Erythroblast (primary cell): ENCODE results near the gene INSRR.

Experiments used
- GATA1 ChIP-seq: IDR thresholded peaks from 2 replicates; pipeline ENCODE4 v1.6.1; 2011; ENCODE audit warnings: low read depth, mild to moderate bottlenecking, control low read depth, low read length, moderate library complexity
- POLR2A ChIP-seq: IDR thresholded peaks from 2 replicates; pipeline ENCODE4 v1.6.1; 2011; ENCODE audit warnings: mild to moderate bottlenecking, low read length

GRCh38 chr1:156896490-156897033 is 37.6 kb upstream of the INSRR start:
- no peak for TF ChIP-seq POLR2A
- TF ChIP-seq GATA1 = no peak
